Nephron progenitor cell (in vitro differentiated cells): ENCODE data around the gene IPP.
A peak's percentile ranks its signal among the peaks of the same experiment; 100 is the strongest.

ENCODE experiments used
- DNase-seq: peaks from one replicate; pipeline ENCODE4 v3.0.0; 2021
- H3K27ac Mint-ChIP-seq: 2 replicates; pipeline ENCODE4 v1.8.0; 2021; ENCODE audit warnings: mild to moderate bottlenecking, moderate library complexity, mixed read lengths
- H3K27me3 Mint-ChIP-seq: 2 replicates; pipeline ENCODE4 v1.8.0; 2021; ENCODE audit warnings: mild to moderate bottlenecking, low read depth, mixed read lengths; ENCODE audit not compliant: poor library complexity
- H3K36me3 Mint-ChIP-seq: 2 replicates; pipeline ENCODE4 v1.8.0; 2021; ENCODE audit warnings: low read depth, mixed read lengths
- H3K4me1 Mint-ChIP-seq: 2 replicates; pipeline ENCODE4 v1.8.0; 2021; ENCODE audit warnings: mixed read lengths
- H3K4me3 Mint-ChIP-seq: 2 replicates; pipeline ENCODE4 v1.8.0; 2021; ENCODE audit warnings: mild to moderate bottlenecking, moderate library complexity, mixed read lengths
- H3K9me3 Mint-ChIP-seq: 2 replicates; pipeline ENCODE4 v1.8.0; 2021; ENCODE audit warnings: mild to moderate bottlenecking, moderate library complexity, mixed read lengths
- TF ChIP-seq, protein P1 (sequence below): fragments of 200-600 bp; sonication (generic); IDR thresholded peaks from 2 replicates; pipeline ENCODE4 v1.5.0; 2021; ENCODE audit warnings: antibody characterized with exemption

Gene IPP

DNA sequence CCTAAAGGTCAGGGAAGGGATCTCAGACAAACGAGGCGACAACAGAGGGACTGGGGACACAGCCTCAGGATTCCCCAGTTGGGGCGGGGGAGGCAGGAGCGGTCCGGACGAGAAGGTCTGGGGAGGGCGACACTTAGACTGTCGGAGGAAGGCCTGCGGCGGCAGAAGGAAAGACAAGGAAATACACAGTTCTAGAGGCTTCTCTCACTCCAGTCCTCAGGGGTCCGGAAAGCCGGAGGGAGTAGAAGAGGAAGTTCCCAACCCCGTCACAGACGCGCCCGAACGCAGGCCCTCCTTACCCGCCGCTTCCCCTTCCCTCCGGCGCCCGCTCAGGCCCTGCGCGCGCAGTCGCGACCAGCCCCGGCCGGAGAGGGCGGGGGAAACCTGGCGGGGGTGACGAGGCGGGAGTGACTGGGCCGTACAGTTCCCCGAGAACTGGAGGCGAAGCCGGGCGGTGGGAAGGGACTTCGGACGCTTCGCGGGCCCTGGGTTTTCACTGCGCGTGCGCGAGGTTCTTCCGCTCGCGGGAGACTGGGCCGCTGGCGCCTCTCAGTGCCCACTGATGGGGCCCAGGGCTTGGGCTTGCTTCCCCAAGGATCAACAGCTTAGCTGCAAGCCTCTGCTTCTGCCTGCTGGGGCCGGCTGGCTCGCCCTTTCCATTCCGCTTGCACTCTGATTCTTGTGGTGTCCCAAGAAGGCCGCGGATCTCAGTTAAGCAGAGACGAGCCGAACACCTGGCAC is at the start of gene IPP:
Gene IPP (minus strand): TSS at position 356 of the 741 bp plus-strand sequence. CDS start 4,242 bp downstream, outside the sequence.
- Mint-ChIP-seq H3K4me1 (peaks cover 27% of the 10 kb centered on the region), H3K27me3 (no peaks in the 10 kb centered on the region), H3K9me3 (peaks cover 29% of the 10 kb centered on the region), H3K36me3 (peaks cover 9% of the 10 kb centered on the region), H3K27ac (peak within 1 kb of the TSS; percentile 100), H3K4me3 (peak within 1 kb of the TSS; percentile 95)
- DNase-seq = peak; percentile 95
- TF ChIP-seq, protein P1, sequence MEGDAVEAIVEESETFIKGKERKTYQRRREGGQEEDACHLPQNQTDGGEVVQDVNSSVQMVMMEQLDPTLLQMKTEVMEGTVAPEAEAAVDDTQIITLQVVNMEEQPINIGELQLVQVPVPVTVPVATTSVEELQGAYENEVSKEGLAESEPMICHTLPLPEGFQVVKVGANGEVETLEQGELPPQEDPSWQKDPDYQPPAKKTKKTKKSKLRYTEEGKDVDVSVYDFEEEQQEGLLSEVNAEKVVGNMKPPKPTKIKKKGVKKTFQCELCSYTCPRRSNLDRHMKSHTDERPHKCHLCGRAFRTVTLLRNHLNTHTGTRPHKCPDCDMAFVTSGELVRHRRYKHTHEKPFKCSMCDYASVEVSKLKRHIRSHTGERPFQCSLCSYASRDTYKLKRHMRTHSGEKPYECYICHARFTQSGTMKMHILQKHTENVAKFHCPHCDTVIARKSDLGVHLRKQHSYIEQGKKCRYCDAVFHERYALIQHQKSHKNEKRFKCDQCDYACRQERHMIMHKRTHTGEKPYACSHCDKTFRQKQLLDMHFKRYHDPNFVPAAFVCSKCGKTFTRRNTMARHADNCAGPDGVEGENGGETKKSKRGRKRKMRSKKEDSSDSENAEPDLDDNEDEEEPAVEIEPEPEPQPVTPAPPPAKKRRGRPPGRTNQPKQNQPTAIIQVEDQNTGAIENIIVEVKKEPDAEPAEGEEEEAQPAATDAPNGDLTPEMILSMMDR = no peak

DNA sequence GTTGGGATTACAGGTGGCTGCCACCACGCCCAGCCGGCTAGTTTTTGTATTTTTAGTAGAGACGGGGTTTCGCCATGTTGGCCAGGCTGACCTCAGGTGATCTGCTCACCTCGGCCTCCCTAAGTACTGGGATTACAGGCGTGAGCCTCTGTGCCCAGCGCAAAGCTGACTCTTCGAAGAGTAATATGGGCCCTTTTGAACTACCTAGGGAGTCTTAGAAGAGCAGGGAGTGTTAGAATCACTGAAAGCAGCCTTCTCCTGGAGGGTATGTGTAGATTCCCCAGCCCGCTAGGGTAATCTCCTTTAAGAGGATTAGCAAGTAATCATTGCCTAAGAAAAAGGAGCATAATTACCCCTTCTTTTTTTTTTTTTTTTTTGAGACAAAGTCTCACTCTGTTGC is 46.5 kb upstream of the IPP start:
- no peak for DNase-seq
- Mint-ChIP-seq H3K27me3 (peaks cover 11% of the 10 kb centered on the region), H3K4me1 (peaks cover 20% of the 10 kb centered on the region), H3K36me3 (no peaks in the 10 kb centered on the region), H3K9me3 (peaks cover 3% of the 10 kb centered on the region), H3K27ac (no peak overlapping the region), H3K4me3 (no peak overlapping the region)
- TF ChIP-seq, protein P1 = no peak

DNA sequence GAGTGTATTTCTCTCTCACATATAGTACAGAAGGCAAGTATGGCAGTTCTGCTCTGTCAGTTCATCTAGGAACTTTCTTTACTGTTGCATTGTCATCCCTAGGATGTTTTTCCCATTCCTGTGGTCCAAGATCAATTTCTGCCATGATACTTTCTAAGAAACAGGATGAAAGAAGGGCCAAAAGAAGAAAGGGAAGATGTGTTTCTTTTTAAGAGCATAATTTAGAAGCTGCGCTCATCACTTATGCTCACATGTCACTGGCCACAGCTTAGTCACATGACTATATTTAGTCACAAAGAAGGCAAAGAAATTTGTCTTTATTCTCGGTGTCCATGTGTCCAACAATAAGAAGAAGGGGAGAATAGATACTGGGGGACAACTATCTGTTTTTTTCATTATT is 45.9 kb upstream of the IPP start:
- no peaks in the 10 kb centered on the region for H3K36me3 Mint-ChIP-seq
- H3K9me3 Mint-ChIP-seq = peaks cover 3% of the 10 kb centered on the region
- H3K4me3 Mint-ChIP-seq = no peak overlapping the region
- DNase-seq = no peak
- H3K27me3 Mint-ChIP-seq = peaks cover 11% of the 10 kb centered on the region
- peaks cover 18% of the 10 kb centered on the region for H3K4me1 Mint-ChIP-seq
- TF ChIP-seq, protein P1 = no peak
- H3K27ac Mint-ChIP-seq = no peak overlapping the region

DNA sequence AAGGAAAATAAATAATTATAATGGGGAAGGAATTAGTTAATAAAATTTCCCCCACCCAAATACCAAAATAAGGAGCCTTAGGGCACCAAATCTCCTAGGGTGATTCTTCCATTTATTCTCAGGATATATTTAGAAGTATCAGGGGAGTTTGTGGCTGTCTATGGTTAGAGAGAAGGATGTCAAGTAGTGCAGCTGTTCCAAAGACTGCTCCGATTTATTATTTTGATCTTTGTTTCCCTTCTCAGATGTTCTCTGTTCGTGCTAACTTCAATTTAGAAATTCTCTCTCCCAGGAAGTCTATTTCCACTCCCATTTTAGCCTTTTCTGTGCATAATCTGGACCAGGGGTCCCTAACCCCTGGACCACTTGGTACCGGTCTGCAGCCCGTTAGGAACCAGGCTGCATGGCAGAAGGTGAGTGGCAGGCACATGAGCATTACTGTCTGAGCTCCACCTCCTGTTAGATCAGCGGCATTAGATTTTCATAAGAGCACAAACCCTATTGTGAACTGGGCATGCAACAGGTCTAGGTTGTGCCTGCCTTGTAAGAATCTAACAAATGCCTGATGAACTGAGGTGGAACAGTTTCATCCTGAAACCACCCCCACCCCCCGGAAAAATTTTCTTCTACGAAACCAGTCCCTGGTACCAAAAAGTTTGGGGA is 43.6 kb upstream of the IPP start:
- H3K9me3 Mint-ChIP-seq = no peaks in the 10 kb centered on the region
- H3K4me1 Mint-ChIP-seq = peaks cover 18% of the 10 kb centered on the region
- H3K36me3 Mint-ChIP-seq = no peaks in the 10 kb centered on the region
- no peak overlapping the region for H3K4me3 Mint-ChIP-seq
- no peak for DNase-seq
- no peak overlapping the region for H3K27ac Mint-ChIP-seq
- peaks cover 6% of the 10 kb centered on the region for H3K27me3 Mint-ChIP-seq
- TF ChIP-seq, protein P1 = no peak

DNA sequence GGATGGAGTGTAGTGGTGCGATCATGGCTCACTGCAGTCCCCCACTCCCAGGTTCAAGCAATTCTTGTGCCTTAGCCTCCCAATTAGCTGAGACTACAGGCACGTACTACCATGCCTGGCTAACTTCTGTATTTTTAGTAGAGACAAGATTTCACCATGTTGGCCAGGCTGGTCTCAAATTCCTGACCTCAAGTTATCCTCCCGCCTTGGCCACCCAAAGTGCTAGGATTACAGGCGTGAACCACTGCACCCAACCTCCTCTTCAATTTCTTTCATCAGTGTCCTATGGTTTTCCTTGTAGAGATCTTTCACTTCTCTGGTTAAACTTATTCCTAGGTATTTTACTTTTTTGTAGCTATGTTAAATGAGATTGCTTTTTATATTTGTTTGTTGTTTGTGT is 42.3 kb upstream of the IPP start:
- Mint-ChIP-seq H3K9me3 (no peaks in the 10 kb centered on the region), H3K4me3 (no peak overlapping the region), H3K4me1 (peaks cover 18% of the 10 kb centered on the region), H3K36me3 (no peaks in the 10 kb centered on the region), H3K27ac (peak overlapping the region; percentile 47), H3K27me3 (peaks cover 6% of the 10 kb centered on the region)
- DNase-seq = no peak
- TF ChIP-seq, protein P1 = no peak
